GM23248 (cell line): ENCODE data around the gene CNTNAP5.

Experiments
- EZH2 ChIP-seq: fragments of 200-600 bp; sonication (generic); IDR thresholded peaks from 2 replicates; pipeline ENCODE4 v1.6.1; 2018; ENCODE audit warnings: antibody characterized with exemption, mild to moderate bottlenecking; ENCODE audit not compliant: insufficient read depth, poor library complexity, severe bottlenecking
- EZH2phosphoT487 ChIP-seq: fragments of 200-600 bp; sonication (generic); IDR thresholded peaks from 2 replicates; pipeline ENCODE4 v1.6.1; 2018; ENCODE audit warnings: antibody characterized with exemption, moderate library complexity, mild to moderate bottlenecking, low read depth; ENCODE audit not compliant: insufficient read depth

DNA sequence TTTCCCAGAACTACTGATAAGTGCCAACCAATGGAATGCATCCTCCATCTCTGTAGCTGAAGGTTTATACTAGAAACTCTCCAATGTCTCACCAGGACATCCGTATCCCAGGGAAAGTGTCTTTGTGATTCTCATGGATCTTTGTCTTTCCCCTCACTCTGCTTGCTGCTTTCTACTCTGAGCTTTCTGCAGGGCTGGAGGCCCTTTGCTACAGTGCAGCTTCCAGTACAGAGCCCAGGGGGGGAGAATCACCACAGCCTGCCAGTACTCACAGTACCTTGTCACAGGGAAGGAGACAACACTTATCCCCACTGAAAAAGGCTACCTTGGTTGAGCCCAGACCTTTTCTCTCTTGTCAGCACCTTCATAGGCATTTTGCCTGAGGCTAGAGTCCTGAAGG, 627.0 kb downstream of the CNTNAP5 start:
- TF ChIP-seq EZH2 (no peak), EZH2phosphoT487 (no peak)
